HG03108 (cell line): ENCODE results near the gene SLC25A51.

Source experiments
- ATAC-seq: cut with Tn5 transposase; IDR thresholded peaks from one replicate; pipeline ENCODE4 v1.9.1; 2021; ENCODE audit warnings: moderate library complexity; ENCODE audit not compliant: unreplicated experiment

Gene SLC25A51

GRCh38 chr9:37938121-37938891, 34.4 kb upstream of the SLC25A51 start:
- no peak for ATAC-seq

- no peak for ATAC-seq
Observed at GRCh38 chr9:37937366-37937765, 33.4 kb upstream of the SLC25A51 start.

- no peak for ATAC-seq
Observed at GRCh38 chr9:37936965-37937364, 33.0 kb upstream of the SLC25A51 start.

- no peak for ATAC-seq
Observed at GRCh38 chr9:37936376-37936775, 32.4 kb upstream of the SLC25A51 start.

DNA sequence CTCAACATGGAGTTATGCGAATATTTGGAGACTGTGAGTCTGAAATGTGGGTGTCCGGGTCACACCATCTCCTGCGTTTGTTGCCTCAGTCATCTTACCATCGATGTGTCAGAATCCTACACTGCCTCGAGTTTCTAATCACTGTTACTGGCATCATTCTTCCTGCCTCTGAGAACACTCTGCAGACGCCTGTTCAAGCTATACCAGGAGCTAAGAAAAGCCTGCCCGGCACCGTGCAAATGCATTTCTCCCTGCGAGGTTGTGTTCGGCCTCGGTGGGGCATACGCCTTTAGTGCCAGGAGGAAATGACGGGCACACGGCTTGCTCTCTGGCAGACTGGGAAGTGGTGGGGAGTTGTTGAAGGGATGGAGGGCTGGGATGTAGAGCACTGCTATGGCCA, 31.2 kb upstream of the SLC25A51 start:
- ATAC-seq: no peak

- ATAC-seq: no peak
Observed at GRCh38 chr9:37931592-37931991, 27.7 kb upstream of the SLC25A51 start.

- ATAC-seq: no peak
Observed at GRCh38 chr9:37929441-37929895, 25.5 kb upstream of the SLC25A51 start.

- ATAC-seq: no peak
Observed at GRCh38 chr9:37928552-37929430, 24.9 kb upstream of the SLC25A51 start.

GRCh38 chr9:37927601-37928551, 23.9 kb upstream of the SLC25A51 start:
- no peak for ATAC-seq

- ATAC-seq: no peak
Observed at GRCh38 chr9:37927132-37927531, 23.2 kb upstream of the SLC25A51 start.

GRCh38 chr9:37926737-37927118, 22.8 kb upstream of the SLC25A51 start:
- no peak for ATAC-seq

DNA sequence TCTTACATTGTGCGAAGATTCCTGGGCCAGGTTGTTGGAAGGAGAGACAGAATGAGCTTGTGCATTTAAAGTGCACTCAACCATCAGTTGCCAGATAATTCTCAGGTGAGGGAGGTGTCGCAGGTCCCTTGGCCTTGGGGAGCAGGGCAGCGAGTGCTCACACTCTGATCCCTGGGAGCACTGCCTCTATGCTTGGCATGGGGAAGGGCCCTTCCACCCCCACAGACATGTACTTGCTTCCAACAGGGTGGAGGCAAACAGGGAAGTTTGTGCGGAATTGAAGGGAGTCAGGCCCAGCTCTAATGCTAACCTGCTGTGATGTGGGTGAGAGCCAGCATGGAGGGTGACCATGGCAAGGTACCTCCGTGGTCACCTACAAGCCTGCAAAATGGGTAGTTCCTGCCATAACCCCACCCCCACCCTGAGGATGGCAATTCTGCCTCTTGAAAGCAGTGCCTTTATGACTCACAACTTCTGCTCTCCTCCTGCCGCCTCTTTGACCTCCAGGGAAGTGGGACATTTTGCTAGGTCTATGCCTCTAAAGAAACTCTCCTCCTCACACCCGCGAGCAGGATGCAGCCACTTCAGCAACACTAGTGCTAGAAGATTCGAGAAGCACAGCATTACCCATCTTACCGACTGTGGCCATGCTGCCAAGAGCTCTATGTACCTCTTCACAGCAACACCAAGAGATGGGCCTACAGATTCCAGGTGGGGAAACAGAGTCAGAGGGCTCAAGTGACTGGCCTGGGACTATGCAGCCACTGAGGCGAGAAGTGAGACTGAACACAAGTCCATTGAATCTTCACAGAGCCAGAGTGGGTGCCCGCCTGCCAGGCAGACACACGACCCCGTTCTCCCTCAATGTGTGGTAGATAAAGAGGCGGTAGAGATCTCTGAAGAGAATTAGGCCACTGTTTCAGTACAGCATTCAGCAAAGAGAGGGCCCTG, 22.1 kb upstream of the SLC25A51 start:
- no peak for ATAC-seq

DNA sequence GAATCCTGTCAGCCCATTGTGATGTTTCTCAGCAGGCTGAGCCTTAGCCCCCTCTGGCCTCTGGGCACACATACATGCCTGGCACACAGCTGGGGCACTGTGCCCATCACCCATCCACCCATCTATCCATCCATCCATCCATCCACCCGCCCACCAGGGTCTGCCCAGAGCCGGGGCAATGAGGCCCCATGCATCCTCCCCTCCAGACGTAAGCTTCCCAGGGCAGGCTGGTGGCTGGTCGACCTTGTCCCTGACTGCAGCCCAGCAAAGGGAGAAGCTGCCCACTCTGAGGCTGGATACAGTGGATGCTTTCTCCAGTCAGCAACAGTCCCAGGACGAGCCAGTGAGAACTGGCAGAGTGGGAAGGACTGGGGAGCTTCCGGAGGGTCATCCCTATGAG, 21.1 kb upstream of the SLC25A51 start:
- ATAC-seq: no peak

DNA sequence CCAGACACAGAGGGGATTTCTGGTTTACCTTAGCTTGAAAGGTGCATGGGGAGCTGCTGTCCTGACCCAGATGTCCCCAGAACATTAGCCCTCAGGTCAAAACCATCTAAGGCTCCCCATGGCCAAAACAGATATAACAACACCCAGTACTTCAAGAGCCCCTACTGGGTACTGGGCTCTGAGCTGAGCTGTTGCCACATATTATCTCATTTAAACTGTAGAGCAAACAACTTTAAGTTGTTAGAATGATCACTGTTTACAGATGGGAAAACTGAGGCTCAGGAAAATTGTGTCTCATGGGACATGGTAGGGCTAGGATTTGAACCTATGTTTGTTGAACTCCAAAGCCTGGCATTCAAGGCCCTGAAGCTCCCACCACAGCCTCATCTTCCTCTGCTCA, 20.6 kb upstream of the SLC25A51 start:
- no peak for ATAC-seq

GRCh38 chr9:37923796-37924427, 20.0 kb upstream of the SLC25A51 start:
- ATAC-seq: no peak

DNA sequence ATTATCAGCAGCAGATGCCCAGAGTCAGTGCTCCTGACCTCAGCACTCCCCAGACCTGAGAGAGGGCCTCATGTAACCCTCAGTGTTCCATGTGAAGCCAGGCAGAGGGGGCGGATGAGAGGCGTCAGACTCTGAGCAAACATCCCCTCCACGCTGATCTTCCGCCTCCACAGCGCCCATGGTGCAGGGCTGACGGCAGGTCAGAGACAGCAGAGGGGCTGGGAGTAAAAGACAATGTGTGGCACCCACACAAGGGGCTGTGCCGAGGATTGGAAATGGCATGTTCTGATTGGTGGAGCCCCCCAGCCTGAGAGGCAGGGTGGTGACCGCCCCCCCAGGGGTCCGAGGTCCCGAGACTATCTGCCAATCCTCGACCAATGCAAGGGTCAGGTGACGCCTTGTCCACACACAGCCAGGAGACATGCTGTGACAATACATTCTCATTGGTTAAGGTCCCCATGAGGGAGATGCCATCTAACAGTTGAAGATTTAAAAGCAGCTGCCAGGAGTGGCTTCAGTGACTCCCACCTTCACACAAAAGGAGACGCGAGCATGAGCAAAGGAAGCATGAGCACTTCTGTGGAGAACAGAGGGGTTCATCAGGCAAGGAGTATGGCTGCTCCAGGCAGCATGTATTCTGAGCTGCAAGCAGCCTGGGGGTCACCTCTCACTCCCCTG, 19.3 kb upstream of the SLC25A51 start:
- no peak for ATAC-seq

DNA sequence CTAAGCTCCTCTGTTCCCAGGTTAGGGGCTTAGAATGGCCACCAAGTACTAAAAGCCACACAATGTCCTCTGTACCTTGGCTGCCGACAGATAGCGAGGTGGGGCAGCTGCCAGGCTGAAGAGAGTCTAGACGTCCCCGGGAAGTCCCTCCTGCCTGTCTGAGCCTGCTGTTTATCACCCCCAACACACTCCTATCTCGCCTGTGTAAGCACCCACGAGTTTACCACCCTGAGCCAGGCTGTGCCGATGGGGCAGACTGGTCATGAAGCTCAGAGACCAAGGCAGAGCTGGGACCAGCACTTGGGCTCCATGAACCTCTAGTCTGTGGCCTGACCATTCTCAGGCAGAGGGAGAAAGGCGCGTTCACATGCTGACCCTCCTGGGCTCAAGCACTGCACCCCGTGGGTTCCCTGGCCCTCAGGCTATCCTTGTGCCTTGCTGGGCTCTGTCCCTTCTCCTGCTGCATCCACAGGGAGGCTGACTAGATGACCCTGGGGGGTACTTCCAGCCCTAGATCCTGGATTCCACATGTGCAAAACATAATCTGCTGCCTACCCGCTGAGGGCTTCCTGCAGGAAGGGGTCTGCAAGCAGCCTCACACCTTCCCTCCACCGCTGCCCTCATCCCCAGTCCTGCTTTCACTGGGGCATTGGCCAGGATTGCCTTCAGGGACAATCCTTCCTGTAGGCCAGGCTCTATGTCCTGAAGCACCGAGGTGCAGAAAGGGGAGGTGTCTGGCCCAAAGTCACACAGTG, 18.6 kb upstream of the SLC25A51 start:
- no peak for ATAC-seq
